GM18526 (cell line): ENCODE results near the gene KRTAP1-3.
"Not testable (repeated sequence)": the region's sequence is repeated elsewhere in the genome, so short reads cannot be mapped to it uniquely, and the experiment has no call there.

ENCODE experiments used
- POLR2A ChIP-seq: IDR thresholded peaks from 3 replicates; pipeline ENCODE4 v1.6.1; 2011; ENCODE audit not compliant: insufficient read length; ENCODE audit errors: extremely low read depth

The KRTAP1-3 gene

GRCh38 chr17:41016578-41017215, 18.0 kb downstream of the KRTAP1-3 start:
- TF ChIP-seq POLR2A, result no peak

- no peak for TF ChIP-seq POLR2A
Measured at GRCh38 chr17:41015454-41015853, 19.2 kb downstream of the KRTAP1-3 start.

- no peak for TF ChIP-seq POLR2A
Measured at GRCh38 chr17:41013606-41014005, 21.1 kb downstream of the KRTAP1-3 start.

DNA sequence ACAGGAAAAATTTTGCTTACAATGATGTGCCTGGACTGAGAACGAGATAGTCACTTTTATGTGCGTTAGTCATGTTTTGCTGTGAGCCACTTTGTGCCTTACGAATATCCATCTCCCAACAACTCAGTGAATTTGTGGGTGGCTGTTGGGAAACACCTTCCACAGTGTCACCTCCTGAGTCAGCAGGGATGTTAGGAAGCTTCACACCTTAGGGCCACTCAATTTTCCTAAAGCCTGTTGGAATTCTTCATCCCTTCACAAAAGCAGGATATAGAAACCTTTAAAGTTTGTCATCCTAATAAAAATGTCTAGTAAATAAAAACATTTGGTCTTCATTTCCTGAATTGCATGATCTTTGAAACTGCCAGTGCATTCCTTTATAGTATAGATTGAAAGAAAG, 21.5 kb downstream of the KRTAP1-3 start:
- TF ChIP-seq POLR2A, result no peak

- TF ChIP-seq POLR2A, result no peak
Measured at GRCh38 chr17:41012326-41013120, 22.2 kb downstream of the KRTAP1-3 start.

- no peak for TF ChIP-seq POLR2A
Measured at GRCh38 chr17:41010441-41010840, 24.2 kb downstream of the KRTAP1-3 start.

DNA sequence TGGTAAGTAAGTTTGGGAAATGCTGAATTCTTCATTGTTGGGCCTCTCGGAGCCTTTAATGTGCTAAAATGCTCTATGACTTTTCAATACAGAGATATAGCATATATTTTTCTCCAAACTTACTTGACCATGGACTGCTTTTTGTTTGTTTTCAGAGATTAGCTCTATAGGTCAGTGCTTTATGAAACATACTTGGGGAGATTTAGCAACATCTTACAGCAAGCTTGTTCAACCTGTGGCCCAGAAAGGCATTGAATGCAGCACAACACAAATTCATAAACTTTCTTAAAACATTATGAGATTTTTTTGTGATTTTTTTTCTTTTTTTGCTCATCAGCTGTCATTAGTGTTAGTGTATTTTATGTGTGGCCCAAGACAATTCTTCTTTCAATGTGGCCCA, 24.7 kb downstream of the KRTAP1-3 start:
- TF ChIP-seq POLR2A, result no peak

GRCh38 chr17:41009301-41009760, 25.3 kb downstream of the KRTAP1-3 start:
- no peak for TF ChIP-seq POLR2A

DNA sequence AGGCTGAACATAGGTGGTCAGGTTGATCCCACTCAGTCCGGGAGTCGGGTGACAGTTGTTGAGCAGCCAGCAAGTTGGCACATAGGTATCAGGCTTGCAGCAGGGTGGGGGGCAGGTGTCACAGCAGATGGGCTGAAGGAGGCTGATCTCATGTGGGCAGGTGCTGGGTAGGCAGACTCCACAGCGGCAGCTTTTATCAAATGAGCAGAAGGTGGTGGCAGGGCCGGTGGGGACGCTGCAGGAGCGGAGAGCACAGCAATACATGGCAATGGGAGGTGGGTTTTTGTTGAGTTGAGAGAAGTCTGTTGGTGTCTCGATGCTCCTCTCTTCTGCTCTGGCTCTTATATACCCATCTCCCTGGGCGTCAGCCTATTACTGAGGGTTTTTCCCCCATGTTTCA, 25.9 kb downstream of the KRTAP1-3 start, which contains the start of gene KRTAP3-1:
Gene KRTAP3-1, minus strand, starts transcription at position 318 of the 400 bp plus-strand sequence. Its CDS starts 54 bp downstream, at position 264.
- TF ChIP-seq POLR2A, result no peak

DNA sequence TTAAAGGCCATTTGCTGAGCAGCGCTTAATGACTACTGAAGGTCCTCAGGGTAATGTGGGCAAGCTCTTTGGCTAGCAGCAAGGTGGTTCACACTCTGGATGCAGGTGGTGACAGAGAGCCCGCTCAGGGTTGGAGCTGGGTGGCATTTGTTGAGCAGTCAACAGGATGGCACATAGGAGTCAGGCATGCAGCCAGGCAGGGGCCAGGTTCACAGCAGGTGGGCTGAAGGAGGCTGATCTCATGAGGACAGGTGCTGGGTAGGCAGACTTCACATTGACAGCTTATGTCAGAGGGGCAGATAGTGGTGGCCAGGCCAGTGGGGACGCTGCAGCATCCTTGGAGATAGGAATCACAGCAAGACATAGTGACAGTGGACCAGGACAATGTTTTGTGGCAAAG, 30.3 kb downstream of the KRTAP1-3 start:
- TF ChIP-seq POLR2A, result no peak

DNA sequence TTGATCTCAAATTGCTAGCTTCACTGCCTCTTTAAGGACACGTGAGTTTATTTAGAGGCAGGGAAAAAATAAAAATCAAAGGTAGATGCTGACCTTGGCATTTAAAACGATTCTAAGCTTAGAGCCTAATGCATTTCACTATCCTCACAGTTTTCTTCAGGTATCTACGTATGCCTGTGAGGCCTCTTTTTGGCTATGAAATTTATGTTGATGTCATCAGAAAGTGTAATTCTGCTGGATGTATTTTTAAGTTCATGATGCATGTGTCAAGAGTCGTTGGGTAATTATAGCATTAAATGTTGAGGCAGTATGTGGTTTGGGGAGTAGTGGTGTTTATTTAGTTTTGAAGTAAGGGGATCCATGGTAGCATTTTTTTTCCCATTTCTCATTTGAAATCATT, 30.7 kb downstream of the KRTAP1-3 start:
- TF ChIP-seq POLR2A, result no peak

GRCh38 chr17:41002814-41003213, 31.9 kb downstream of the KRTAP1-3 start:
- TF ChIP-seq POLR2A, result no peak

- TF ChIP-seq POLR2A, result no peak
Measured at GRCh38 chr17:41001795-41002194, 32.9 kb downstream of the KRTAP1-3 start.

GRCh38 chr17:40999563-40999962, 35.1 kb downstream of the KRTAP1-3 start, which contains the start of gene KRTAP3-2:
TSS of gene KRTAP3-2 (minus strand) at chr17:40999906. CDS start at chr17:40999853, 53 bp downstream.
- not testable (repeated sequence) for TF ChIP-seq POLR2A

DNA sequence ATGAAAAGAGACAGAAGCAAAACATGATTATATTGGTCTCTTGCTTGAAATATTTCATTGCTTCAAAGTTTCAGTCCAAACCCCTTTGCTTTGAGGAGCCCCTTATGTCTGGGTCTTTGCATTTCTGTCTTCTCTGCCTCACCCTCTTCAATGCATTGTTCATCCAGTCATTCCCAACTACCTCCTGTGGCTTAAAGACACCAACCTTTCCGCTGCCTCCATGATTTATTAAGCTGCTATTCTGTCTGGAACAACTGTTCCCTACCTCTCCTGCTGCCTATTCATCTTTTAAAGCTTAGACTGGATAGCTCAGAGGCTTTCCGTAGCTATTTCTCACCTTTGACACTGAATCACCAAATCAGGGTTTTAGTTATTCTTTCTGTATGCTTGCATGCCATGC, 37.3 kb downstream of the KRTAP1-3 start:
- no peak for TF ChIP-seq POLR2A

DNA sequence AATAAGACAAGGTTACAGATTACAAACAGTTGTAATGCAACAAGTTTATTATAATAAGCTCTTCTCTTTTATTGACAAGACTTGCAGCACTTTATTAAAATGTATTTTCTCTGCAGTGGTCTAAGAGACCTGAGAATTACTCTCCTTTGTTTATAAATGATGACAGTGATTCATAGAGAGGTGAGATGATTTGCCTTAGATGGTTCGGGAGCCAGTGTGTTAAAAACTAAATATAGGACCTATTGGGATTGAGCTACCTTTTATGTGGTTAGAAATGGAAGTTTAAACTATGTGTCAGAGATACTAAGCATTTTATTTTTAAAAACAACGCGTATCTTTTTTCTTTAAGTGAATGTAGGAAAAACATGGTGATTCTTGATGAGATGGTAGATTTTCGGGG, 37.8 kb downstream of the KRTAP1-3 start:
- no peak for TF ChIP-seq POLR2A

DNA sequence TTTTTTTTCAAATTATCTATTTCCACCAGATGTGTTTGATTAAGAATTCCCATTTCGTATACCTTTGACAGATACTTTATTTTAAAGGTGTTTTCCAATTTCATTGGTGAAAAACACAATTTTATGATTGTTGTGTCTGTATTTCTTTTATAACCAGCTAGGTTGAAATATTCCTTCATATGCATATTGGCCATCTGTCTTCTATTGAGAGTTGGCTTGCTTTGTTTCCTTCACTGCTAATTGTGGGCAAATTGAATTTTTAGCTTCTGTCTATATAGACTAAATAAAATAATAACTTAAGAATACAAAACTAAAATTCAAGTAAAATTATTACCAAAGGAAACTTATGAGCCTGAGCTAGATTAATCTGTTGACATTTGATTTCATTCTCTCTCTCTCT, 39.6 kb downstream of the KRTAP1-3 start:
- no peak for TF ChIP-seq POLR2A

DNA sequence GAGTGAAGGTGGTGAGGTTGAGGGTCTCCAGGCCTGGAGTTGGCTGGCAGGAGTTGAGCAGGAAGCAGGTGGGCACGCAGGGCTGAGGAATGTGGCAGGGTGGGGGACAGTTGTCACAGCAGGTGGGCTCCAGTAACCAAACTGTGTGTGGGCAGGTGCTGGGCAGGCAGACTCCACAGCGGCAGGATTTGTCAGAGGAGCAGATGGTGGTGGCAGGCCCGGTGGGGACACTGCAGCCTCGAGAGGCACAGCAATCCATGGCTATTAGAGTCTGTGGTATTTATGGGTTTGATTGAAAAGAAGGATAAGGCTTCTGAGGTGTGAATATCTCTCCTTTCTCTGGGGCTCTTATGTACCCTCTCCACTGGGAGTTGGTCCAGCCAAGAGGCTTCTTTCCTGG, 40.8 kb downstream of the KRTAP1-3 start, which contains the start of gene KRTAP3-3:
Gene KRTAP3-3, minus strand, starts transcription at position 326 of the 400 bp plus-strand sequence. Its CDS starts 67 bp downstream, at position 259.
- TF ChIP-seq POLR2A, result no peak
